ENCODE measurements around the gene UIMC1. TPM values are rescaled to one million over a fixed set of nuclear protein-coding genes. Genes with fewer than 3 reads are reported as not detected.

UIMC1 gene
- total RNA-seq, 1 donor from 2014 or later, result 42.2 TPM

DNA sequence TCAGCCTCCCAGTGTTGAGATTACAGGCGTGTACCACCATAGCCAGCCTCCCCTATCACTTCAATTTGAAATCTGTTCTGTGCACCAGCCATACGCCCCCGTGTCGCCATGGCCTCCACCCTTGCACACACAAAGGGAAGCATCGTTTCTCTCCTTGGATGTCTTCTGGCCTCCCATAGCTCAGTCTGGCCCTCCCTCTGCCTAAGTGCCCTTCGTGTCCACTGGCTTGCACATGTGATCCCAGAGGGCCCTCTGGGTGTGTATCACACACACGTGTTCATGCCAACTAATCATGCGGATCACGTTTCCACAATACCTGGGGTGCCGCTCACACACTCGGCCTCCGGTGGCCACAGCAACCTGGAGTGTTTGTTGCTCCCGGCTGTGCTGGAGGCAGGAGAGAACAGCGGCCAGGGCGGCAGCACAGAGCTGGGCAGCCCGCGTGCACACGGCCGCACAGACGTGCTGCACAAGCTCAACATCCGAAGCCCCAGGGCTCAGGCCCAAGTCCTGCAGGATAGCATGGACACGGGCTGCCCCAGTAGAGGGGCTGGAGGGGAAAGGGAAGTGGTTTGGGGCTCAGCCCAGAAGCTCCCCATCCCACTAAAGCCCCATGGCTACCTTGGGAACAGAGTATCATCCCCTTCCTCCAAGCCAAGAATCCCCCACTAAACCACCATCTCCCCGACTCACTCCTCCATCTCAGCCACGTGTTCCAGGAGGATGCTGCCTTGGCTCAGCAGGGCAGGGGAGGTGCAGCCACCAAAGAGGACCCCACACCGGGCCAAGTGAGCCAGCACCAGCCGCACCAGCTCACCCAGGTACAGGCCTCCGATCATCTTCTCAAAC, 118.3 kb downstream of the UIMC1 start:
- no peak overlapping the region for H3K27ac ChIP-seq
- intact Hi-C loops (cut with DNase I), result no loop called here
- TF ChIP-seq POLR2AphosphoS5 (IDR thresholded peaks at IDR 0.05; ENCODE audit: insufficient read depth in 1 of 2, low read depth in 1 of 2), result no peak
- no peak for TF ChIP-seq CTCF (IDR thresholded peaks at IDR 0.05)
- TF ChIP-seq POLR2A (IDR thresholded peaks at IDR 0.05), result no peak
- H3K9me3 ChIP-seq, result no peaks in the 10 kb centered on the region
- no peak for DNase-seq (ENCODE audit: extremely low spot score in 2 of 2)
- no peak overlapping the region for H3K4me3 ChIP-seq
- H3K27me3 ChIP-seq, result no peaks in the 10 kb centered on the region
- no peaks in the 10 kb centered on the region for H3K36me3 ChIP-seq
- no peaks in the 10 kb centered on the region for H3K4me1 ChIP-seq

DNA sequence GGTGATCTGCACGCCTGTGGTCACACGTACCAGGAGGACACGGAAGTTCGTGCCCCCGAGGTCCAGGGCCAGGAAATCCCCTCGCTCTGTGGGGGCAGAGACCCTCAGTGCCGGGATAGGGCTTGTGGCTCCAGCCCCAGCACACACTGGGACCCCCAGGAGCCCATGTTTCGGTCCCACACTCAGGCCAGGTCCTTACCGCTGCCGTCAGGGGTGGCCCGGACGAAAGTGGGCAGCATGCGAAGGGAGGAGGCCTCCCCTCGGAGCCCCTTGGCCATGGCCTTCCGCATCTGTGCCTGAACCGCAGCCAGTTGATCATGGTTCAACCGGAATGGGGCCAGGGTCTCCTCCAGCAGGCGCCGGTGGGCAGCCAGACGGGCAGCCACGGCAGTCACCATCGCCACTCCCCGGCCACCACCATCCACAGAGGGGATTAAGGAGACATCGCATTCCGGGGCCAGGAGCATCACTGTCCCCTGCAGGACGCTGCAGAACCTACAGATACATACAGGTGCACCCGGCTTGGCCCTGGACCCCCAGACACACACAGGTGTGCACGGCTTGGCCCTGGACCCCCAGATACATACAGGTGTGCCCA, 119.2 kb downstream of the UIMC1 start:
- intact Hi-C loops (cut with DNase I), result no loop called here
- H3K27me3 ChIP-seq, result no peaks in the 10 kb centered on the region
- H3K27ac ChIP-seq, result no peak overlapping the region
- no peaks in the 10 kb centered on the region for H3K9me3 ChIP-seq
- no peaks in the 10 kb centered on the region for H3K36me3 ChIP-seq
- TF ChIP-seq POLR2A (IDR thresholded peaks at IDR 0.05) (no peak), CTCF (IDR thresholded peaks at IDR 0.05) (no peak), POLR2AphosphoS5 (IDR thresholded peaks at IDR 0.05; ENCODE audit: insufficient read depth in 1 of 2, low read depth in 1 of 2) (no peak)
- DNase-seq (ENCODE audit: extremely low spot score in 2 of 2), result no peak
- H3K4me1 ChIP-seq, result no peaks in the 10 kb centered on the region
- no peak overlapping the region for H3K4me3 ChIP-seq

DNA sequence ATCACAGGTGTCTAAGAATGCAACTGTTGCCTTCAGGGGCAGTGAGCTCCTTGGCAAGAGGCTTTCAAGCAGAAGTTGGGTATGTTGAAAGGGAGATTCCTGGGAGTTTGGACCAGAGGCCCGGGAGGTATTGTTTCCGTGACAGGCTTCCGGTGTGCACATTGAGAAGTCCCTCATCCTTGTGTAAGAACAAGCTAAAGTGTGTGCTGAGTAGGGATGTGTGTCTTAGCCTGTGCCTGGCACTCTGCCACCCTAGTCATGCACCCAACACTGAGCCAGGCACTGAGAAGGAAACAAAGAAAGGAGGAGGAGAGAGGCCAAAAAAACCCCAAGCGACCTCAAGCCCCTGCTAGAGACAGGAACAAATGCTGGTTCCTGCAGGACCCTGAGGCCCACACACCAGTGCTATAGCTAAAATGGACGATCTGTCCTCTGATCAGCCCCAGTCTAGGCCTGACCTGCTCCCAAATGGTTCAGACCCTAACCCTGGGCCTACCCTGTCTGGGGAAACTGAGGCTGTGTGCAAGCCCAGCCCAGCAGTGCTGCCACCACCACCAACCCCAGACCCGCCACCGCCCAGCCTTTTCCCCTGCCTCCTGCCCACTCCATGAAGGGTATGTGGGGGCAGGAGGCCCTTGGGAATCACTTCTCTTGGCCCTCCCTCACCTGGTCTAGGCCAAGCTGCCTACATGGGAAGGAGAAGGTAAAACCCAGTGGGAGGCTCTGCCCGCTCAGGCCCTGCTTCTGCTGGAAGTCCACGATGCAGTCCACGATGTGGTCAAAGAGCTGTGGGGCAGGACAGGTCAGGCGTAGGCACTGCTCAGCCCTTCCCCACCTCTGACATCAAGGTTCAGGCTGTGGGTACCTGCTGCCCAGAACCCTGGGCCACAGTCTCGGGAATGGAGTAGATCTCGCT, 120.0 kb downstream of the UIMC1 start:
- H3K27ac ChIP-seq, result no peak overlapping the region
- no peaks in the 10 kb centered on the region for H3K4me1 ChIP-seq
- intact Hi-C loops (cut with DNase I), result no loop called here
- no peak overlapping the region for H3K4me3 ChIP-seq
- no peak for DNase-seq (ENCODE audit: extremely low spot score in 2 of 2)
- no peaks in the 10 kb centered on the region for H3K27me3 ChIP-seq
- no peaks in the 10 kb centered on the region for H3K36me3 ChIP-seq
- no peaks in the 10 kb centered on the region for H3K9me3 ChIP-seq
- no peak for TF ChIP-seq POLR2AphosphoS5 (IDR thresholded peaks at IDR 0.05; ENCODE audit: insufficient read depth in 1 of 2, low read depth in 1 of 2)
- TF ChIP-seq POLR2A (IDR thresholded peaks at IDR 0.05), result no peak
- TF ChIP-seq CTCF (IDR thresholded peaks at IDR 0.05), result no peak

DNA sequence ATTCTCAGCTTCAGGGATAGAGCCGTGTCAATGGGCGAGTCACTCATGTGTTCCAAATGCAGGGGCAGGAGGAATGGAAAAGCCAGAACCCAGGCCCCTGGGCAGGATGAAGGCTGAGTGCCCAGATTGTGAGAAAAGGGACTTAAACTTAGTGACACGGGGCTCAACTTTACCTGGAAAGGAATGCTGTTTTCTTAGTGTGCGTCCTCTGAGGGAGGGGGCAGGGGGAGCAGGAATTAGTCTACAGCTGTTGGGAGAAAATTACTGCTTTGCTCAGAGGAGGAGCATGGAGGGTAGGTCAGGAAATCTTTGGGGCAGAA, 122.0 kb downstream of the UIMC1 start:
- DNase-seq (ENCODE audit: extremely low spot score in 2 of 2), result no peak
- intact Hi-C loops (cut with DNase I), result no loop called here
- Histone ChIP-seq H3K36me3 (no peaks in the 10 kb centered on the region), H3K9me3 (no peaks in the 10 kb centered on the region), H3K4me1 (no peaks in the 10 kb centered on the region), H3K27ac (no peak overlapping the region), H3K4me3 (no peak overlapping the region), H3K27me3 (no peaks in the 10 kb centered on the region)
- TF ChIP-seq POLR2AphosphoS5 (IDR thresholded peaks at IDR 0.05; ENCODE audit: insufficient read depth in 1 of 2, low read depth in 1 of 2) (no peak), POLR2A (IDR thresholded peaks at IDR 0.05) (no peak), CTCF (IDR thresholded peaks at IDR 0.05) (no peak)

Measured in vagina (tissue), 2 donors.